HG03432 (cell line): ENCODE measurements around the gene GPC6.
A peak's percentile ranks its signal among the peaks of the same experiment; 100 is the strongest.

Experiments used
- ATAC-seq: cut with Tn5 transposase; IDR thresholded peaks from one replicate; pipeline ENCODE4 v1.9.1; 2021; ENCODE audit warnings: mild to moderate bottlenecking, moderate library complexity; ENCODE audit not compliant: unreplicated experiment

GPC6 gene

DNA sequence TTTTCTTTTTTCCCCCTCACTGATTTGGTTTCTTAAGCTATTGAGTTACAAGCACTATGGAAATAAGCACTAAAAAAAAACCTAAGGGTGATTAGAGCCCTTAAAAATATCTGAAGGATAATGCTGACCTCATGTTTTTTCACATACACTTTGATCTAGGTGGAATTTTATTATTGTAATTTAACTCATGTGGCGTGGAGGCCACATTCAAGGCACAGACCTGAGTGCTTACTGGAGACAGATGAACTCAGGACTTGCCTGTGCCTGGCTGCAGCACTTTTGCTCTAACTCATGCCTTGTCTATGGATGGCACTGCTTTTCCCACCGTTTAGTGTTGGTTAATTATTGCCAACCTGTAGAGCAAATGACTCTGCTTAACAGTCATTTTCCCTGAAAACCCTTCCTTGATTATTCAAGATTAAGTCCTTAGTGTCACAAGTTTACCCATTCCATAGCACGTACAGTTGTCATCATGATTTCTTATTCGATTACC is 541.4 kb downstream of the GPC6 start:
- no peak for ATAC-seq

DNA sequence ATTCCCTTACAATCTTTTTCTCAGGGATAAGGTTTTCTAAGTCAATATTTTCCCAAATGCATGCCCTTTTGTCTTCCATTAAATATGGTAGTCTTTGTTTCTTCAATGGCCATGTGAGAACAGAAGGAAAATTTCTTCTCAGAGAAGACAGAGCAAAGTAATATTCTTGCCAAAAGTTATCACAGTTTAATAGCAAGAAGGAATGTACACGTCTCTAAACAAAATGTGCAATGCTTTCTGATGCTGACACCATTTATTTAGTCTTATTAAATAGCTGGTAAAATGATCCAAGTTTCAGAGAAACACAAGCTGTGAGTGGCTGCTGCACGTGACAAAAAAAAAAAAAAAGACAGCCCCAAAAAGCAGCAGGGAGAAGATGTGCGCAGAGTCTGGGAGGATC is 542.5 kb downstream of the GPC6 start:
- ATAC-seq: no peak

DNA sequence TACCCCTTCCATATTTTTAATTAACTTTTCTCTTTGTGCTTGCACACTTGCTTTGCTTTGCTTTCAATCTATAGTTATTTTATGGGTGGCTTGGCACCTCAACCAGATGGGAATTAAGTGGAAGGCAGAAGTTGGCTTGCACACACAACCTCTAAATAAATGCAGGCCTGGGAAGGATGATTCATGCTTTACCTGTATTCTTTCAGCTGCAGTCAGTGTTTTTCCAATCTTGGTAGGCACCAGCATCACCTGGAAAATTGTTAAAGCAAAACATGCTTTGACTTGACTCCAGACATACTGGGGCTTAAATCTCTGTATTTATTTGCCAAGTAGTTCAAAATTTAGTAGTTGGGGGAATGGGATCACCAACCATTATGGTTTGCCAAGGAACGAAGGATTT is 543.0 kb downstream of the GPC6 start:
- no peak for ATAC-seq

DNA sequence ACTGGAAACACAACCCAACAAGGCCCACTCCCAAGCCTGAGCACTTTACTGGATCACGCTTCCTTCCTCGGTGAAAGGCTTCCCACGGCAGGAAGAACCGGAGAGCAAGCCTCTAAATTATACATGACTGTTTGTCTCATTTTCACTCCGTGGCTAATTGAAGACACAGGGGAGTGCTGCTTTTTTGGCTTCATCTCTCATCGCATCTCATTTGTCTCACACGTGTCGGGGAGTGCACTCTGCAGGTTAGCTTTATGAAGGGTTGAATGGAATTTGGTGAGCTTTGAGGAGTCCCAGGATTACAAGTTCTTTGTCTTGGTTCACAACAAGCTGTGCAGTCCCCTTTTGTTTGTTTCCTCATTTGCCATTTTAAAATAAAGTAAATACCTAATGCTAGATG is 544.6 kb downstream of the GPC6 start:
- no peak for ATAC-seq

DNA sequence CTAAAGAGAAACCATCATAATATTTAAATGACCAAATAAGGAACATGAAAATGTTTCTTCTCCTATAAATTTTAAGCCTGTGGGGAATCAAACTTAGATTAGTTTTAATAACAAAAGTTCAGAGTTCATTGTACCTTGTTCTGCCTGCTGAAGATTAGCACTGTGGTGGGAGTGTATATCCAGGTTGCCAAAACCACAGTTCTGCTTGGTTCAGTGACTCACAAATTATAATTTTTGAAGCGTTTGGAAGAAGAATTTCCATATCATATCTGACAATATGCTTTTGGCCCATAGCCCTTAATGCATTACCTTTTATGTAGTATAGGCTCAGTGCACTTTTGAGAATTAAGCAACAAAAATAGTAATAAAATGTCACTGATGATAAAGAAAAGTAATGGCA is 545.2 kb downstream of the GPC6 start:
- no peak for ATAC-seq

DNA sequence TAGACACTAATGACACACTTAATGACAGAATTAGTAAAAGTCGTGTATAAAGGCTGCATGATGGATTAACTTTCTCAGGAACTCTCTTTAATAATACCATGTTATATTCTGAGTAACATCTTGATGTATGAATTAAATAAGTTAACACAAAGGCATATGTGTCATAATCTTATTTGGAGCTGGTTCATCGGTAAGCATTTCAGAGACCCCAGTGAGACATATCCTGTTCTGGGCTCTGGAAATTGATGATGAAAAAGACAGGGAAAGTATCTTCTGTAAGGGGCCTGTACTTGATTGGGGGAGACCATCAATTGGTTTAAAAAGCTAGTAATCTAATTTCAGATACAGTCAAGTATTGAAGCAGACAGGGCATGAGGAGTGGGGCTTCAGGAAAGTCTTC is 547.9 kb downstream of the GPC6 start:
- ATAC-seq: no peak

DNA sequence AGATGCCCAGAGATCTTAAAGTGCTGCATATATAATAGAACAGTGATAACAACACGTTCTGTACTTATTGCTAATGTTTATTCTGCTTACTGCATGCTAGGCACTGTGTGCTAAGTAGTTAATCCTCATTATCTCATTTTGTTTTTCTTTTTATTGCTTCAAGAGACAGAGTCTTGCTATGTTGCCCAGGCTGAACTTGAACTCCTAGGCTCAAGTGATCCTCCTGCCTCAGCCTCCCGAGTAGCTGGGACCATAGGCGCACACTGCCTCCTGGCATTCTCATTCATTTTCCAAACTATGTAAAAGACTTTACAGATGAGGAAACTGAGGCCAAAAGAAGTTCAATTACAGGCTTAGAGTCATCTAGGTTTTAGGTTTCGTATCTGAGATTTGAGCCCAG is 548.4 kb downstream of the GPC6 start:
- ATAC-seq: no peak

DNA sequence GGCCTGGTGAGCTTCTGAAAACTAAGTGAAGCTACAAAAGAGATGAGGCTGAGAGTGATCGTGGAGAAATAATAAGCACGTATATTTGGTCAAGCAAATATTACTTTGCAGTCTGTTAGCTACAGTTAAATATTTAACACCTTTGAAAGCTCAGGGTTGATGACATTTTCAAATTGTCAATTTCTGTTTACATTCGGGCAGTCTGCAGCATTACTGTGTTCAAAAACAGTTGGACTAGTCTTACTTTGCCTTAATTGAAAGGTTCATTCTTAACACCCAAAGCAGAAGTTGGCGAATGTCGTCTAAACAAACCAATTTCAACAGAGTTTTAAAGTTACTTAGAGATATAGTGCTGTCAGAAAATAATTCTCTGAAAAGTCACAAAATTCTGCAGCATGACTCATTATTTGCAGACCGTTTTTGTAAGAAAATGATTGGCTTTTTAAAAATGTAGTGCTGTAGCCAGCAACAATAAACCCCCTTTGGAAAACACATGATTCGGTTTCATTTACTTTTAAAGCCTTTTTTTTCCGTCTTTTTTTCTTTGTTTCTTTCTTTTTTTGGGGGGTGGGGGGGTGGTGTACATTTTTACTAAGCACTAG is 549.0 kb downstream of the GPC6 start:
- no peak for ATAC-seq

DNA sequence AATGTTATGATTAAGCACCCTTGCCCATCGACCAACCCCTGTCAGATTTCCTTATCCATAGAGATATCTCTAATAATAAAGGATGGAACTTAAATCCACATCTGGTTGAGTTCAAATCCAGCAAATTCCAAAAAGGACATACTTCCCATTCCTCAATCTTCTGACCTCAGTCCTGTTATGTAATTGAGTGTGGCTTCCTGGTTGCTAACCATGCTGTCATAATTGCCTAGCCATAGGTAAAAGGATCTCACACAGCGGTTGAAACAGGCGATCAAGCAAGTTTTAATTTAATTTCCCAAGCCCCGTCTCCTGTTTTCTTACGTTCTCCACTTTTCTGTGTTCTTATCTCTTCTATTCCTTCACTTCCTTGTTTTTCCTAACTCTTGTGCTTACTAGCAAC is 550.3 kb downstream of the GPC6 start:
- ATAC-seq: no peak

DNA sequence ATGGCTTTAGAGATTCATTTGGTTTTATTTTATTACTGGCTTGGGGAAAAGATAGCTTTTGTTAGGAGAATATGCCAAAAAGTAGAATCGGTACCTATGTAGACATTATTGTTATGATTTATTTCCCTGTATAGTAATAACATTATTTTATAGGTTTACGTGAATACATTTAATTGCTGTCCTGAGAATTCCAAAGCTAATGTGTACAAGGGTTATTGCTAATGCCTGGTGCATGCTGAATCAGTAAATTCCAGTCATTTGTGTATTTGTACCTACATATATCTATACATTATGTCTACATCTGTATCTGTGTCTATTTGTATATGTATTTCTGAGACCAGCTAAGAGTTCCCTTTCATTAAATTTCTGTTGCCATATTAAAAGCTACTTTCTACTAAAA is 550.9 kb downstream of the GPC6 start:
- no peak for ATAC-seq

DNA sequence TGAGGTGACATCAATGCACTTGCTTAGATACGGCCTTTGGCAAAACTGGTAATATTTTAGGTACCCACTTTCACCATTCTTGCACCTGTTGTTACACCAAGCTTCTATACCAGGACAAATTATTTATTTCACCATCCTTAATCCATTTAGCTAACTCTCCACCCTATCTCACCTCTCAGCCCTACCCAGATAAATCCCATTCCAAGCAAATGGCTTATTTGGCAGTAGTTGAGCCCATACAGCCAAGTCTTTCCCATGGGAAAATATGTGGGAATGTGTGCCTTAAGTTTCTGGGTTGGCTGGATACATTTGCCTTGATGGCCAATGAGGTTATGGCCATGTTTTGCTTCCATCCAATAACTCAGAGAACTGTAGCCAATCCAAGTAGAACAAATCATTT is 551.9 kb downstream of the GPC6 start:
- no peak for ATAC-seq

DNA sequence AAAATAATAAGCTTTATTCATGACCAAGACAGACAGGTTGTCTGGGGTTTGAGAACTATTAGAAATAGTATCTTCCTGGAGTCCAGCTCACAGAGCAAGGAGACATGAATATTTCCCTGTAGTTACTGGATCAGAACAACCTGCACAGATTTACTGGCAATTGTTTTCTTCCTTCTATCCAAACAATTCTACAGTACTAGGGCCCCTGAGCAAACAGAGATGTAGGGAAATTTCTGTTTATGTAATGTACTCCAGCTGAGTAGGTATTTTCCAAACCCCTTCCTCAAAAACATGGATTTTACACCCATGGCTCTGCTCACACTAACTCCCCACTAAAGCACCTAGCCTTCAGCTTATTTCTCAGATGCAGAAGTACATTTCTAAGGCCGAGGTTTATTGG is 557.6 kb downstream of the GPC6 start:
- no peak for ATAC-seq

DNA sequence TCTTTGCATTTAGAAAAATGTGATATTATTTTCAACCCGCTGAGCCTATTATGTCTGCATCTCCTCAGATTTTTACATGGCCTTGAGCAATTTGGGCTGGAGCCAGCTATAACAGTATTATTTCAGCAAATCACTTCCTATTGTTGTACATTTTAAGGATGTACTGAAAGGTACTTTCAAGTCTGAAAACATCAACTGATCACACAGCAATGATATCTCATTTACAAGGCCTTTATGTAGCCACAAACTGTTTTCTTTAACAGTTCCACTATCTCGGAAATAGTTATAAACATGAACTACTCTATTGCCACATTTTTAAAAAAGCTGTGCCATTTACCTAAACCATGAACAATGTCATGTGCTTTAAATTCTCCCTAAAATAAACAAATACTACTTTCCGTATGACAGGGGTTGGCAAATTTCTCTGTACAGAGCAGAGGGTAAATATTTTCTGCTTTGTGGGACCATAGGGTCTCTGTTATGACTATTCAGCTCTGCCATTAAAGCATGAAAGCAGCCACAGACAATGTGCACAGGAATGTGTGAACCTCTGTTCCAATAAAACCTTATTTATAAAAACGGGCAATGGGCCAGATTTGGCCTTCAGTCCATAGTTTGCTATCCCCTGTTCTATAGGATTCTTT is 560.4 kb downstream of the GPC6 start:
- ATAC-seq: no peak

DNA sequence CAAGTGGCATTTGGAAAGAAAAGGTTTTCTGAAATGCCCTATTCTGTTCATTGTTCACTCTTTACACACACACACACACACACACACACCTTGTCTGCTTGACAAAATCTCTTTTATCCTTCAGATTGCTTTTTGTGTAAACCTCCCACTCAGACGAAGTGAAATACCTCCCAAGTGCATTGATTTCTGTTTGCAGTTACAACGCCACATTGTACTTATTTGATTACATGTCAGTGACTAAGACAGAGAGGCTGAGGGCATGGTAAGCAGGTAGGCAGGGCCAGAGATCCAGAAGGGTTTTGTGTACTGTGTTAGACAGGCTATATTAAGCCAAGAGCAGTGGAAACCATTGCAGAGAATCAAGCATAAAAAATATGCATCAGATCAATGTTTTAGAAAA is 561.8 kb downstream of the GPC6 start:
- ATAC-seq: no peak

DNA sequence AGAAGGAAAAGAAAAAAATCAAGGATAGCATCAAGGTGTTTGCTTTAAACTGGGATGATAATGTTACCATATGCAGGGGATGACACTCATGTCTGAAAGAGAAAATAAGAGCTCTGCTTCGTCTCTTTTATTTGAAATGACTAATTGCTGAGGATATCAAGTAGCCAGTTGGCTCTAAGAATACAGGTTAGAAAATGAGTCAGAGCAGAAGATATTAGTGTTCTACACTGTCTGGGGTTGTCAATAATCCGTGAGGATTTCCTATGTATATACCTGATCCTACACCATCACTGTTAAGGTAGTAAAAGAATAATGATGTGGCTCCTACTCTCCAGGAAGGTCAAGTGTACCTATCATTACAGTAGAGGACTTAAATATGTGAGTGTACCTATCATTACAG is 562.5 kb downstream of the GPC6 start:
- no peak for ATAC-seq

DNA sequence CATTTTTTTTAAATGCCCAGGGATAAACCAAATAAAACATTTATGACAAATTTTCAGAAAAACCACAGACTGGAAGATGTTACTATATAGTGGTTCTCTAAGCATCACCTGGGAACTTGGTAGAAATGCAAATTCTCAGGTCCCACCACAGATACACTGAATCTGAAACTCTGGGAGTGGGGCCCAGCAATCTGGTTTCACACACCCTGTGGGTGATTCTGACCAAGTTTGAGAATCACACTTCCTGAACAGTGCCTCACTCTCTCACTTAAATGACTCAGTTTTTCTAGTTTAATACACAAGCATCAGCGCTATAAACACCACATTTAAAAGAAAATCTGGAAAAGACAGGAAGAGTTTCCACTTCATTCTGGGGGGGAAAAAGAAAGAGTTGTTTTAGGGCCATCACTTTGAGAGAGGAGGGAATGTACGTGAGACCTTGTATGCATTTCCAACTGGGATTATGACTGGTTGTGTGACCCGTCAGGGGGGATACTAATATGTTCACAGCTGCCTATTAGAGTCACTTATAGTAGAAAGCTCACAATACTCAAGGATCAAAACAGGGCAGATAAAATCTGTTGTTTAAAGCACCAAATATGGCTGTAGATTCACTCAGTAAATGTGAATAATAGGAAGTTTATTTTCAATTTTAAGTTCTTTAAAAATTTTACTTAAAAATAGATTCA is 567.7 kb downstream of the GPC6 start:
- ATAC-seq: peak; percentile 89

DNA sequence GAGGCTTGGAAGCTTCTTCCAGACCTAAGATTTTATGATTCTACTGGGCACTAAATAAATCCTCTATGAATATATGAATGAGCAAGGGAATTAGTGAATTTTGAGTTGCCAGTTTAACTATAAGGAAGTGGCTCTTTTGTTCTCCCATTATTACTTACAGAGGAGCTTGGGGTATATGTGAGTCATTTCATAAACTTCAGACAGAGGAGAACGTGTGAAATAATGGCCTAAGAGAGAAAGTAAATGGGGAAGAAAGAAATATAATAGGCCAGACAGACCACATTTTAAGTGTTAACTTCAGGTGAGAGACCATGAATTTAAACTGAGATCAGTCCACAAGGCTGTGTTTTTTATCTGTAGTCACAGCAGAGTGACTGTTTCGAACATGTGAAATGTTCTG is 570.9 kb downstream of the GPC6 start:
- ATAC-seq: peak; percentile 63

DNA sequence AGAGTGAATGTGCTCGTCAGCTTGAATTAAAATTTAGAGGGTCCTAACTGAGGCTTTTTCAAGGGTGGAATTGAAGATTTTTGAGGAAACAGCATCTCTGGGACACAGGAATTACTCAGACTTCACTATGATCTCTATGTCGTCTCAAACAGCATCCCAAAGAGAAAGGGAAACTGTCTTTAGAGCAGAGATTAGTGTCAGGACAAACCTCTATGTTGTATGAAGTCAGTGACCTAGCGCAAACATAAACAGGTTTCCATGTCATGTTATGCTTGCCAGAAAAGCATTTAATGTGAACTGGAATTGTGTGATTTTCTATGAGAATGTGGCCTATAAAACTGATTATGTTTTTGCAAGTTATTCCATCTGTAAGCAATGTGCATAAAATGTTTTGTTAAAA is 573.7 kb downstream of the GPC6 start:
- no peak for ATAC-seq

DNA sequence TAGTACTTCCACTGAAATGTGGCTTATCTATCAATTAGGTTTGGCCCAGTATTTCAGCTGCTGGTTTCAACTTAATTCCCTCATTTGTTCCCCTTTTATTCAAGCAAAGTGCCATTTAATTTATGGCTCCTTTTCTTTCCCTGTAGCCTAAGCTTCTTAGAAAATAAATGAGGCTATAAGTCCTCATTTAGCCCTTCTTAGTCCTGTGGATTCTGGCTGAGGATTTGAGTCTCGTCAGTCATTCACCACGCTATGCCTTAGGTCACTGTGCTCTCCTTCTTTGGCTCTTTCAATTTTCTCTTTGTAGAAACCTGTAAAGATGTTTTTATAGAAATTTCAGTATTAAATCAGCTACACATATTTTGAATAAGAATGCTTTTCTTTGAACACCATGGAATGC is 579.1 kb downstream of the GPC6 start:
- no peak for ATAC-seq

DNA sequence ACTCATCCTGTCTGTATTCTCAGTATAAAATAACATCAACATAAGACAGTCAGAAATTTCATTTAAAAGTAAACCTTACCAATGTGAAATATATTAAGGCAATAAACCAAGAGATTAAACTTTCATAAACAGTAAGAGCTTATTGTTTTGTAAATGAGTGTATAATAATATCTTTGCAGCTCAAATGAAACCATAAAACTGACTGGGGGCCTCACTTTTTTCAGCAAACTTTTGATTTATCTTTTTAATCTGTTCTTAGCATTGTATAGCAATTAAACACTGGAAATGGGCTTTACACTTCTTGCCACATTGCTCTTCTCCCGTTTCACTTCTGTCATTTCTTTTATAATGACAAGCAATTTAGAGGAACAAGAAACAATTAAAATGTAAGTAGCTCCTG is 580.3 kb downstream of the GPC6 start:
- ATAC-seq: no peak

DNA sequence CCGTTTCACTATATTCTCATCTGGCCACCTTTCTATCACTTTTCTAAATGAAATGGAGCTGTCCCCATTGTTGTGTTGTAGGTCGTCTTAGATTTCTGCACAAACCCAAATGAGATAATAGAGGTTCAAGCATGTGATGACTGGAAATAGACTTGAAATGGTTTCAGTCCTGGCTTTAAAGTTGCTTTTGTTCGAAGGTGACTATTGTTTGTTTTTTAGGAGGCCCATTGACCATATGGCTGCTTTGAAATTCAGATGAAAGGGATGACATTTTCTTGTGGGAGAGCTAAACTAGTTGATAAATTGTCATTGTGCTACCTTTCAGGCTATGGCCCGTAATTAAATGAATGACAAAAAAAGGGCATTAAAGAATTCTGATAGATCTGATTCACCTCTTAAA is 583.7 kb downstream of the GPC6 start:
- no peak for ATAC-seq

DNA sequence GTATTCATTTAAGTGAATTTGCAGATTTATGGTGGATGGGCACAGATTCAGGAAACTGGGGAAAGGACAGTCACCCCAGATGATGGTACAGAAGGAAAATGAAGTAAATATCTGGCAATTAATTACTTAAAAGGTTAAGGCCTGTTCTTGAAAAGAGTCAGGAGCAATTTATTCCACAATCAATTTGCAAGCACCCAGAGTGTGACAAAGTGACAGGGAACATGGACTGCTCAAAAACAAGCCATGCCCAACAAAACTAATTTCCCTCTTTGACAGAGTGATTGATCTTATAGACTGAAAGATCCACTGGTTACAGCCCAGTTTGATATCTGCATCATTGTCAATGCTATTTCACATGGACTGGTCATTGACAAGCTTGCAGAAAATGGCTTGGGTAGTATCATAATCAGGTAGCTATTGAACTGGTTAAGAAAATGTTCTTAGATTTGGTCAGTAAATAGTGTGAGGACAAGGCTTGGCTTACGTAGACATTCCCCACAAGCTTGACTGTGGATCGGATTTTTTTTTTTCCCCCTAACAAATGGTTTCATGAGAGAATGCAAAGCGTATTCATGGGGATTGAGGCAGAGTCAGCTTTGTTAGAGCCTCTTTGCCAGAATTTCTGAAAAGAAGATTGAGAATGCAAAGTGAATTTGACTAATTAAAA is 584.6 kb downstream of the GPC6 start:
- no peak for ATAC-seq
